Hematopoietic multipotent progenitor cell treated with erythropoietin and hydrocortisone succinate and interleukin-3 and kit ligand, for 15 days (in vitro differentiated cells): ENCODE results near the gene SLC7A6.
A peak's percentile ranks its signal among the peaks of the same experiment; 100 is the strongest.

ENCODE experiments used
- DNase-seq: peaks from one replicate; pipeline ENCODE4 v3.0.0-alpha.2; 2015; ENCODE audit warnings: low spot score

The SLC7A6 gene

GRCh38 chr16:68264128-68265077 is at the start of gene SLC7A6:
Gene SLC7A6, plus strand, starts transcription at chr16:68264526. Its CDS starts 10,201 bp downstream, at chr16:68274727.
- DNase-seq = peak; percentile 85

DNA sequence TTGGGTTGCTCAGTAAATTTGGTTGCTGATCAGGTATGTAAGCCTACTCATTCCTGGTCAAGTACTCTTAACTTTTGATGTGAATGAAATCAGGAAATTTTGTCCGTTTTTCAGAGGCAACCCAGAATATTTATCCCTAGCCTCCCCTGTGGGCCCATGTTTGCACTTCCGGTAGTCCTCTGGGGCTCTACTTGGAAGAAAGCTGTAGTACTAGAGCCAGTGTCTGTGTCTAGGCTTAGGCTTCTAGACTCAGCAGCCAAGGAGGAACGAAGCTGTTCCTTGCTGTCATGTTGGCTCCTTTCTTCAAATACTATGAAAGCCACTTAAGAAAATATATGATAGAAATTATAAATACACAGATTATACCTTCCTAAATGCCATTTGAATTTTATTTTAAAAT is 49.6 kb upstream of the SLC7A6 start:
- no peak for DNase-seq

DNA sequence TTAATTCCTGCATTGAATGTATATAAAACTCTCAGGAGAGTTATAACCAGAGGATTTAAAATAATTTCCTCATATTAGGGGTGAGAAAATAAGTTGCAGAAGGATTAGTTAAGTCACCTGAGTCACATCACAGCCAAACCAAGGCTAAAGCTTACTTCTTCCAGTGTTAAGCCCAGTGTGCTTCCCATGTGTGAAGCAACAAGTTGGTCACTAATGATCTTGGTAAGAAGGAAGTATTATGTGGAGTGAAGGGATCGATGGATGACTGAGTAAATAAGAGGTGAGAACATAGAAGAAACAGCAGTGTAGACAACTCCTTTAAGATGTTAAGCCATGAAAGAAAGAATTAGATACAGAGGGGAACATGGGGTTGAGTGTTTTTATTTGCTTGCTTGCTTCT is 49.0 kb upstream of the SLC7A6 start:
- DNase-seq = no peak

DNA sequence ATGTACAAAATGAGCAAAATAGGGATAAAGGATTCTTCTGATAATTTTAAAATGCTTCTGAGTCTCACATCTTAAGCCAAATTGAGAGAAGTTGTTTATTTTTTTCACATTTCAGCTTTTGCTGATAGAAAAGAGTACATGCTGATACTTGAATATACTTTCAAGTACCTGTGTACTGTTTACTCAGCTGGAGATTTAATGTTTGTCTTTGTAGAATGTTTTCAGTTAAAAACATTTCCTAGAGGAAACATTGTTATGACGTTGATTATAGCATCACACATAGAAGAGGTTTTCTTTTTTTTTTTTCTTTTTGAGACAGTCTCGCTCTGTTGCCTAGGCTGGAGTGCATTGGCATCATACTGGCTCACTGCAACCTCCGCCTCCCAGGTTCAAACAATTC is 48.1 kb upstream of the SLC7A6 start:
- no peak for DNase-seq

- no peak for DNase-seq
Observed at GRCh38 chr16:68217506-68217905, 46.8 kb upstream of the SLC7A6 start.

DNA sequence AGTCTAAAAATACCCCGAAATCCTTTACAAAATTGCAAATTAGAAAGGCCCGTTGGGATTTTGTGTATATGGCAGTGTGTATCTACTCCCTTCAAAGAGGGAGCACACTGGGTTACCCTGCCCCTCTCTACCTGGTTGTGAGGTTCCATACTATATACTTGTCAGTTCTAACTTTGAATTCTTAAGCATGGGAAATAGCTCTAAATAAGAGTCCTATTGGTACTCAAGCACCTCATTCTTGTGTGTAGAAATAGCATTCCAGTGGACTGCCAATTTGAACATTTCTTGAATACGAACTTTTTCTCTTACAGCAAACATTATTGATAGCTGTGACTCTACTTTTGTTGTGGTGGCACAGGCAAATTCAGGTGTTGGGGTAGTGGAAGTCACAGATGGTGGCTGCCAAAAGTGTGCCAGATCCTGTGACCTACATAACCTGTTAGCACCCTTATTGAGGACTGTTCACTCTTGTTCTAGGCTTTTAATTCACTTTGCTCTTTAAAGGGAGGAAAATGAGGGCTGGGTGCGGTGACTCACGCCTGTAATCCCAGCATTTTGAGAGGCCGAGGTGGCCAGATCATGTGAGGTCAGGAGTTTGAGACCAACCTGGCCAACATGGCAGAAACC is 44.5 kb upstream of the SLC7A6 start:
- DNase-seq = no peak

DNA sequence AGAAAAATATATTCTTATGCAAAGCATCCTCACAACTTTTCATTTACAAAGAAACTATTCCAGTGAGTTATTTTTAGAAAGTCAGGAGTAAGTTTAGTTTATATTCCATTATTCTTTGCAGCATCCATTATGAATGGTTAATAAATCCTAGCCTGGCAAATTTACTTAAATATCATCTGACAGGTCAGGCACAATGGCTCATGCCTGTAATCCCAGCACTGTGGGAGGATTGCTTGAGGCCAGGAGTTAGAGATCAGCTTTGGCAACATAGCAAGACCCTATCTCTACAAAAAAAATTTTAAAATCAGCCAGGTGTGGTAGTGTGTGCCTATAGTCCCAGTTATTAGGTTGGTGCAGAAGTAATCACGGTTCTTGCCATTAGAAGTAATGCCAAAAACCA is 41.3 kb upstream of the SLC7A6 start:
- DNase-seq = no peak

DNA sequence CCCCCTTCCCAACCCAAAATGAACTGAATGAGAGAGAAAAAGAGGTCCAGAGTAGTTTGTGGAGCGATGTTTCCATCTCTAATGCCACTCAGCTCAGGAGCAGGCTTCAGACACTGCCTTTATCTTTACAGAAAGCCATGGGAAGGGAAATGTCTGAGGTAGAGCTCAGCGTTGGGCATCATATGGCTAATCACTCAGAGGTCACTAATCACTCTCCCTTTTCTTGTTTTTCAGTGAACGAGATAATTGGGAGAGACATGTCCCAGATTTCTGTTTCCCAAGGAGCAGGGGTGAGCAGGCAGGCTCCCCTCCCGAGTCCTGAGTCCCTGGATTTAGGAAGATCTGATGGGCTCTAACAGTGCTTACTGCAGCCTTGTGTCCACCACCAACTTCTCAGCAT is 38.2 kb upstream of the SLC7A6 start:
- DNase-seq = no peak

GRCh38 chr16:68227183-68227793 is 37.0 kb upstream of the SLC7A6 start:
- DNase-seq = no peak

GRCh38 chr16:68227850-68228553 is 36.3 kb upstream of the SLC7A6 start:
- no peak for DNase-seq

- peak; percentile 26 for DNase-seq
Observed at GRCh38 chr16:68228652-68229051, 35.7 kb upstream of the SLC7A6 start.

DNA sequence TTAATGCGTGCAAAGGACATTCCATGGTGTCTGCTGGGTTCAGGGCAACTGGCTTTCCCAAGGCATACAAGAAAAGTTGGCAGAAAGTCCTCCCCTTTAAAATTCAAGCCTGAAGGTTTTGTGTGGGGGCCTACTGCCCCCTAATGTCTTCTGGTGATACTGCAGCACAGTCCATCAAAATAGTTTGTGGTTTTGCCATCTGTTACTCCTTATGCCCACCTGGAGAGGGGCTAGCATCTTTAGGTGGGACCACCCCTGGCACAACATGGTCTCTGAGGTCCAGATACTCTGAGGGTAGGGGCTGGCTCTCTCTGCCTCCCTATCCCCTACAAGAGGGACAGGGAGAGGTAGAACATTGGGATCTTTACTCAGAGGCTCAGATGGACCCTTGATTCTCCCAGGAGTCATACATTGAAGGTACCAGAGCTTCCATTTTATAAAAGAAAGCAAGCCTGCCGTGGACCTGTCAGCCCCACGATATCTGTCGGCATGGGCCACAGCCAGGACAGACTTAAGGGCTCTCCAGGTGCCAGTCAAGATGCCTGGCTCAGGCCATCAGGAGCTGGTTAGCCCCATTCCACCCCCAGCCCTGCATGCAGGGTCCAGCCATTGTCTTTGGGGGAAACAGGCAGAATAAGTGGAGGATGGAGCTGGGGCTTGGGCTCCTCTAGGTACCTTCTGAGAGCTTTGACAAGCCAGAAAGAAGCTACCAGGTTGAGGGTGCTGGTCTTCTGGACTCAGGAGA is 34.7 kb upstream of the SLC7A6 start:
- peak; percentile 78 for DNase-seq

- no peak for DNase-seq
Observed at GRCh38 chr16:68230176-68230571, 34.2 kb upstream of the SLC7A6 start.

GRCh38 chr16:68230956-68231355 is 33.4 kb upstream of the SLC7A6 start:
- DNase-seq = no peak

DNA sequence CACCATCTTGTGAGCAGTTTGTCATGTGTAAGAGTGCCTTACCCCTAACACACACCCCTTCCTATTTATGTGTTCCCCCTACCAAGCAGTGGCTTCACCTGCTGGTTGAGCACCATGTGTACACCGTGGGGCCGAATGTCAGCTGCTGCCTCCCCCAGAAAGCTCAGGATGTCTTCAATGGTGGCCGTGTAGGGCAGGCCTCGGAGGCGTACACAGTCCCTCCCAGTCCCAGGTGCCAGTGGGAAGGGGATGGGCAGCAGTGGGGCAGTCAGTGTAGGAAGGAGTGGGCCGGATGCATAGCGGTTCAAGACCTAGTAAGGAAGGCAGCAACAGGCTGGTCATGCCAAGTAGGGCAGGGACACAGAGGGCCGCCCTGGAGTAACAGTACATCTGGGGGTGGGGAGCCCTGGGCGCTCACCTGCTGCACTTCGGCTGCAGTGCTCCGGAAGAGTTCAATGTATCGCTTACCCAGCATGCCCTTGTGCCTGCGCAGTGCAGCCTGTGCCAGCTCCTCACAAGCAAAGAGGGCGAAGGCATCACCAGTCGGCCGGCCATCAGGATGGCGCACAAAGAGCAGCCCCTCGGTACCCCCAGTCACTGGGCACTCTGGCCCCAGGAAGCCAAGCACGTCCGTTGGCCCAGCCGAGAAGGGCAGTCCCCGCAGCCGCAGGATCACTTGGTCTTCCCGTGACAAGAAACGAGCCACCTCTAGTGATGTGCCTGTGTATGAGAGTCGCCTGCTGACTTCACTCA is 32.8 kb upstream of the SLC7A6 start:
- DNase-seq = no peak

GRCh38 chr16:68232335-68232734 is 32.0 kb upstream of the SLC7A6 start:
- DNase-seq = no peak

DNA sequence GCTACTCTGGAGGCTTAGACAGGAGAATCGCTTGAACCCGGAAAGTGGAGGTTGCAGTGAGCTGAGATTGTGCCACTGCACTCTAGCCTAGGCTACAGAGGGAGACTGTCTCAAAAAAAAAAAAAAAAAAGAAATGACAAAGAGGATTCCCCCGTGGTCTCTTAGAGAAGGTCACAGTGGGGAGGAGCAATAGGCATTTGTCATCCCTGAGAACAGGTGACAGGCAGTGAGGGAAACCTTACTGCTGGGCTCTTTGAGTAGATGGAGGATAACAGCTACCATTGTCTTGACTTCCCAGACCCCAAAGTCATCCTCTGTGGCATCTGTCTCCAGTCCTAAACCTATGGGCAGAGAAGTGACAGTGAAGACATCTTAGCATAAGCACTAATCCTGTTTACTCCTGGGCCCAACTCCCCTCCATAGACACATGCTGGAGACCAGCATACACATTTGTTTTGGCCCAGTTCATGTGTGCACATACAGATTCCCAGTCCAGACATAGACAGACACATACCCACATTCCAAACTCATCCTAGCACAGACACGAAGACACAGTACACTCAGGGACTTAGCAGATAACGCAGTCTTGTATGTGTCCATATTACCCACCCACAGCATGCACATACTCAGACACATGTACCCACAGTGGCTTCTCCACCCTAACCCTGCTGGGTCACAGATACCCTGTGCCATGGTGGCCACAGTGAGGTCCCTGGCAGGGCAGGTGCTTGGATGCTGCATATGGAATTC is 31.1 kb upstream of the SLC7A6 start:
- no peak for DNase-seq

- no peak for DNase-seq
Observed at GRCh38 chr16:68233835-68234187, 30.5 kb upstream of the SLC7A6 start.

DNA sequence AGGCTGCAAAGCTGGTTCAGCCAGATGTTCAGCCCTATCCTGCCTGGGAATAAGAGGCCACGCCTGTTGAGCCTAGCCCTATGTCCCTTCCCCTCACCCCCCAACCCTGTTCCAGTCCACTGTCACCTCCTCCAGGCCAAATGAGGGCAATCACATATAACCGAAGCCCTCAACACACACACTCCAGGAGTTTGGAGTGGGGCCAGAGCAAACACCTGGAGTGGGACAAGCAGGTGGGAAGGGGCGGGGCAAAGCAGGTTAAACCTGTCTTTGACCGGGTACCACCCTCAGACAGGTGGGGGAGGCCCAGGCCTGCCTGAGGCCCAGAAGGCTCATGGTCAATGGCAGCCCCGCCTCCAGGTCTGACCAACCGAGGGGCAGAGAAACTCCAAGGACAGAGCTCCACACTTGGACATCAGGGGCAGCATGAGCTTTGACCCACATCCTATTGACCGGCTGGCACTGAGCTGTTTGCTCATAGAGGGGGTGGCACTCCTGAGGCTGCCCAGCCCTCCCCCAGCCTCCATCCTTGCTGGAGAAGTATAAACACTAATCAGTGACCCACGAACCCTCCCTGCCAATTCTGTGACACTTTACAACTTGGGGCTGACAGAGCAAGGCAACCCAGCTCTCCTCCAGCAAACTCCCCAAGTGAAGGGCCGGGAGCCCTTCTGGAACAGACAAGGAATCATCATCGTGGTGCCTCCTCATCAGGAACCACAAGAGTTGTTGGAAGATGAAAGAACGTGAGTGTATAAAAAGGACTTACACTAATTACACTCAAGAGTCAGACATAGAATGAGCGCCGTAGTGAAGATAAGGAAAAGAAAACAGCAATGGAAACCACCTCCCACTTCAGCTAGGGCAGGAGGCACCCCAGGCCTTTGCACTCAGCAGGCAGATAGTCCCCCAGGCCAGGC is 29.9 kb upstream of the SLC7A6 start:
- DNase-seq = no peak
